ENCODE measurements around the gene FBXO24.
A peak's percentile ranks its signal among the peaks of the same experiment; 100 is the strongest.

The FBXO24 gene

DNA sequence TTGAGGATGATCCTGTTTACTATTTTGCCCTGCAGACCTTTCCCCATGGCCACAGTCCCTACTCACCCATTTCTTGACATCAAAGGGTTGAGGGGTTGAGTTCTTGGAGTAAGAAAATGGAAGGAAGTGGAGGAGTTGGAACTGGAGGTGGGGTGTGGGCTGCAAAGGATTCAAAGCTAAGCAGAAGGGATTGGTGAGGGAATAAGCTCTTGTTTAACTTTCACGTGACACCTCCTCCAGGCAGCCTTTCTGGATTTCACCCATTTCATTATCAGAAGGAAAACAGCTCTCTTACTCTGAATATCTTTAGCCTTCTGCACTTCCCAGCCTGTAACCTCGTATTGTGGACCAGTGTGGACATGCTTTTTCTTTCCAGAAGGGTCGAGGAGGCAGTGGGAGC, 39.9 kb downstream of the FBXO24 start:
- no peak for DNase-seq

- peak; percentile 70 to 83 (median 71) for DNase-seq
Measured at GRCh38 chr7:100626530-100627237, 40.6 kb downstream of the FBXO24 start.

- no peak for DNase-seq
Measured at GRCh38 chr7:100627238-100627549, 41.1 kb downstream of the FBXO24 start.

- peak in 1 of 3 experiments; percentile 20 for DNase-seq
Measured at GRCh38 chr7:100629117-100629716, 43.1 kb downstream of the FBXO24 start.

DNA sequence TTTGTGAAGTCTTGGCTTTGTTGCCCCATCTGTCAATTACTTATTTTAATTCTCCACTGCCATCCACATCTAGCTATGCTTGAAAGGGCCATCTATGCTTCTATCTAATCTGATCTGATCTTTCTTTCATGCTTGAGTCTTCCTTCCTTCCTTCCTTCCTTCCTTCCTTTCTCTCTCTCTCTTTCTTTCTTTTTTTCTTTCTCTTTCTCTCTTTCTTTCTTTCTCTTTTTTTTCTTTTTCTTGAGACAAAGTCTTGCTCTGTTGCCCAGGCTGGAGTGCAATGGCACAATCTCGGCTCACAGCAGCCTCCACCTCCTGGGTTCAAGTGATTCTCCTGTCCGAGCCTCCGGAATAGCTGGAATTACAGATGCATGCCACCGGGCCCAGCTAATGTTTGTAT, 43.9 kb downstream of the FBXO24 start:
- no peak for DNase-seq

DNA sequence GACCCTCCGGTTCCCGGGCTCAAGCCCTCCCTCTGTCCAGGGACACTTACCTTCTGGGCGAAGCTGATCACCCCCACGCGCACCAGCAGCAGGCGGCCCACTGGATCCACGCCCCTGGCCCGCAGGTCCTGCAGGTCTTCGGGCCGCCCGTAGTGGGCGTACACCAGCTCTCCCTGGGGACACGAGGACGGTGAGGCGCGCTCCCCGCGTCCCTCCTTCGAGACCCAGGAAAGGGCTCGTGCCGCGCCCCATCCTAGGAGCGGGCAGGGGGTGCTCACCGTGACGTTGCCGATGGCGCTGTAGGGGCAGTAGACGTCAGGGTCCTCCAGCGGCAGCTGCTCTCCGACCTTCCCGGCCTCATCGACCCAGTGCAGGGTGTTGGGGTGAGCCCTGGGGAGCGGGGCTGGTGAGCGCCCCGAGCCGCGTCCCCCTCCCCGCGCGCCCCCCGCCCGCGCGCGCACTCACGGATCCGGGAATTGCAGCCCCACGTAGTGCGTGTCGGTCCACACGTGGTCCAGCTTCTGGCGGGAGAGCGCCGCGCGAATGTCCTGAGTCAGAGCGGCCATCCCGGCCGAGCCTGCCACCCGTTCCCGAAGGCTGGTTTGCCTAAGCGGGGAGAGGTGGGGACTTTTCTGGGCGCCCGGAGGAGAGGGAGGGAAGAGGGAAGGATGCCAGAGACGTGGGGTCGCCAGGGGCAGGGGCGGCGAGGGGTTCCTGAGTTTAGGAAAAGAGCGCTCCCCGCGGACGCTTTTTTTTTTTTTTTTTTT, 47.0 kb downstream of the FBXO24 start:
- peak; percentile 51 to 84 (median 84) for DNase-seq

GRCh38 chr7:100639995-100640516, 53.9 kb downstream of the FBXO24 start:
- DNase-seq = no peak

DNA sequence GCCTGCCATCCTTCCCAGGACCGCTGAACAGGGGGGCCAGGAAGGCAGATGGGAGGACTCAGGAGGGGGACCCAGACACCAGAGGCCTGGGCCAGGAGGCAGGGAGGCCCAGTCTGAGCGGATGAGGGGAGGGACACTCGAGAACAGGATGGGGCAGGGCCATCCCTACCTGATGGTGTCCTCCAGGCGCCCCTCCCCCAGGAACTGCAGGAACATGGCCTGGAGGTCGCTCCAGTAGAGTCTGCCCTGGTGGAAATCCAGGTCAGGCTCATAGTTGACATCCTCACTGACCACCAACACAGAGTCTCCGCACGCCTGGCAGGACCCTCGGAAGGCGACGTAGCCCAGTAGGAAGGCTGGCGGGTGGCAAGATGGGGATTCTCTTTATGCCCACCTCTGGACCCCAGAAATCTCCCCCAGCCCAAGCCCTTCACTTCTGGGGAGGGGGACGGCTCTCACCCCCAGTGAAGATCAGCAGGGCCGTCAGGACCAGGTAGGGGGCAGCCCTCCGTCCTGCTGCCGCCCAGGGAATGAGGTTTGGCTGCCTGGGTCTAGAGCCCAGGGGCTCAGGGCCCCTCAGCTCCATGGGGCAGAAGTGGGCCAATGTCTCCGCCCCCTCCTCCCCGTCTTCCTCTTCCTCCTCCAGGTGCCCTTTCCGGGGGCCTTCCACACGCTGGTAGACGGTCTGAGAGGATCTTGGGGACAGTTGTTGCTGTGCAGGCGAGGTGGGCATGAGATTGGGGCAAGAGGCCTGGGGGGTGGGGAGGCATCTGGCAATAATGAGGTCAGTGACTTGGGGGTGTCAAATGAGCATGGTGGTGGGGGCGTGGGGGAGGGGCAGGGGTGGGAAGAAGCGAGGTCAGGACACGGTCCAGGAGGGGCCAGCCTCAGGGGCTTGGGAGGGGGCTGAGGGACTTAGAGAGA, 54.7 kb downstream of the FBXO24 start:
- no peak for DNase-seq

- no peak for DNase-seq
Measured at GRCh38 chr7:100641463-100641859, 55.3 kb downstream of the FBXO24 start, which contains the start of gene TFR2. TFR2 (minus strand) TSS chr7:100641552; CDS start chr7:100641509, 43 bp downstream.

DNA sequence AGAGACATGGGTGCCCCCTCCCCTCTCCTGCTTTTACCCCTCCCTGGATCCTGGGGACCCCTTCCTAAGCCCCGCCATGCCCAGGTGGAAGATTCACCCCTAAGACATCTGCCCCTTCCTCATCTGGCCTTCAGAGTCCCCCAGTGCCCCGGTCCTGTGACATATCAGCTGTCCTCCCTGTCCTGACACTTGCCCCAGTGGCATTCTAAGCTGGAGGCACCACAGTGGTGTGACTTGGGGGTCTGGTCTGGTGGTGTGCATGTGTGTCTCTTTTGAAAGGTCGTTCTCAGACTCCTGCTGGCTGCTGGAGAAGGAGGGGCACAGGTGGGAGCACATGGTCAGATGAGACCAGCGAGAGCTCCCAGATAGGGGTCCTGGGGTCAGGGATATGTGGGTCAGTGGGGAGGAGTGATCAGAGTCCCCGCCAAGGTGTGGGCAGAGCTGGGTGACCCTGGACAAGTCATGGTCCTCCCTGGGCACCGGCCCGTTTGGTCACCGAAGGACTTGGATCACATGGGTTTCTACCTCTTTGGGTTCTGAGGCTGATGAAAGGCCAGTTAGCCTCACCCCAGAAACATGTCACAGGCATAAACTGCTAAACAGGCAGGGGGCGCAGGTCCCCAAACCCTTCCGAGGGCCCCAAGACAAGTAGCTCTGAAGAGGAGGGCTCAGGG, 55.9 kb downstream of the FBXO24 start:
- DNase-seq = no peak

GRCh38 chr7:100642534-100642907, 56.4 kb downstream of the FBXO24 start:
- peak in 1 of 3 experiments; percentile 15 for DNase-seq

- no peak for DNase-seq
Measured at GRCh38 chr7:100649826-100650565, 63.9 kb downstream of the FBXO24 start.

Data from NCI-H1417 (cell line).